Measurements from ENCODE around the gene GALNT7.

The GALNT7 gene

DNA sequence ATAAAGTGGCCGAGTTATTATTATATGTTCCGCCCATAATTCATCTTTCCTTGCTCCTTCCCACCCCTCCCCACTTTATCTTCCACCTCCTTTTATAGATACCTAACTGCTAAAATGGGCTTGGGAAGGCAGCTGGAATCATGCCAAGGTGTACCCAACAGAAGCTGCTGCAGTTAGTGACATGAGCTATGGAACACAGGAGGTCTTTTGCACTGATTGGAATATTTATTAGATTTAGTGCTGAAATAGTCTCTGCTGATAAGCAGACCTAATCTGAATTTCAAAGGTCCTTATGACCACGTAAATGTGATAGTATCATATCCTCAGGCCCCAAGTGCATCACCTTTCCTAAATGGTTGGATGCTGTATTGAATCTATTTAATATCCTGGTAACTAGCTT, 100.7 kb downstream of the GALNT7 start:
- no peak for DNase-seq

DNA sequence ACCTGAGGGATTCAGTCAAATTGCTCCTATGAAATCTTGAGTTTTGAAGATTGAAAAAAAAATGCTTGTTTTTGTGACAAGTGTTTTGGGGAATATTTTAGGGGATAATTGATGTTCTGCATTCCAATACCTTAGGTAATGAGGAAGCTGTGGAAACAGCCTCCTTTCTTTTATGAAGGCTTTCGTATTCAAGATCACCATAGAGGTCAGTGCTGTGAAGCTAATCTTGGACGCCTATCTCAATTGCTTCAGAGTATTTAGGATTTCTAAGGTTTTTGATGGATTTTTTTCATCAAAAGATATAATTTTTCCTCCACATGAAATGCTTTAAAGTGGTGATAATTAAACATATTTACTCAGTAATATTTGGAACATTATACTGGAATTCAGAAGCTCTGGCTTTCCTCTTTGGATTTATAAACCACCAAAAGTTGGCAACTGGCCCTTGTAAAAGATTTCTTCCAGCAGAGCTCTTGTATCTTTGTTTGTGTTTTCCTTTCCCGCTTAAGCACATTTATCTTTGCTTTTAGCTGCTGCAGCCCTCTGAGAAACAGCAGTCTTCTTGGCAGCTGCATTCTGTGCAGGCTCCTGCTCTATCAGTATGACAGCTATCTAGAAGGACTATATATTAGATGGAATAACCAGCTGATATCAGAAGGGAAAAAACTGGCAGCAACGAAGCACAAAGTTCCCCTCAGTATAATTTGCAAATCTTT, 101.9 kb downstream of the GALNT7 start:
- DNase-seq, result no peak

- no peak for DNase-seq
Measured at GRCh38 chr4:173272314-173272713, 103.7 kb downstream of the GALNT7 start.

DNA sequence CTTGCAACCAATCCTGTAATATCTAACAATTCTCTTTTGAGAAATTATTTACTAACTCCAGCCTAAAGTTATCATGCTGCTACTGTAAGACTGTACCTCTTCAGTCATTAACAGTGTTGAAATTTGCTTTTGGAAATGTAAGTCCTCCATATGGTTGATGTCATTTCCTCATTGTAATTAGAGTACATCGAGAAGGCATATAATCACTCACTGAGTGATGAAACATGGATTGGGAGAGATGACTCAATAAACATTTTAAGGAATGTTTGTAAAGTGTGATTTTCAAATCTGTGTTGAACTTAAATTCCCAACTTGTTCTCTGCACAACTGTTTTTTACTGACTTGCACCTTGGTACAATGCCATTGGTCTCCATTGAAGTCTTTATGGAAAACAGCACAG, 104.4 kb downstream of the GALNT7 start:
- no peak for DNase-seq

DNA sequence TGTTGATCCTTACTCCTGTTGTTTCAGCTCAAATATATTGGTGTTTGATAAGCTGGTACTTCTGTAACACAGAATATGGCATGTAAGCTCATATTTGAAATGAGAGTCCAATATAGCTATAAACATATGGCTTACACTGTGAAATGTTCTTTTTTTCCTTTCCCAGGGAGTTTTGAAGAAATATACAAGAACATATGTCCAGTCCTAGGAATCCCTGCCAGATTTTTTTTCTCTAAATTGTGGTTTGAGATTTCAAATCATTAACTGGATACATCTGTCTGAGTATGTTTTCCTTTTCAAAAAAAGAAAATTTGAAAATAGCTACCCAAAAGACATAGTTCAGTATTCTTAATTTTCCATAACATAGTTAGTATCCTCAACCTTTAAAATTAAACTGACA, 105.3 kb downstream of the GALNT7 start:
- no peak for DNase-seq

GRCh38 chr4:173274744-173275143, 106.1 kb downstream of the GALNT7 start:
- DNase-seq, result no peak

DNA sequence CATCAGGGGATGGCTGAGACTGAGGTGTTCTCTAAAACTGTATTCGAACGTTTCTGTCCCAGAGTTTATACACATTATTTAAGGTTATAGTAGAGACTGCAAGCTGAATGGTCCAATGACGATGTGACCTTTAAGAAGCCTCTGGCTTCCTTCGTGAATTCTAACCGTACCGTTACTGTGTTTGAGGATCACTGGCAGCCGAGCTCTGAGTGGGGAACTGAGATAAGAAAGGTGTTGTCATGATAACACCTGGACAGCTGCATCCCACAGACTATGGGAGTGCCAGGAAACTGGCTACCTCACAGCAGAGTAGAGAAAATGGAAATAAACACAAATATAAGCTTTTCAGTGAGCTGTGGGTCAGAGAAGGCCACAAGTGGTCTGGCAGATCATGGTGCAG, 106.5 kb downstream of the GALNT7 start:
- DNase-seq, result no peak

DNA sequence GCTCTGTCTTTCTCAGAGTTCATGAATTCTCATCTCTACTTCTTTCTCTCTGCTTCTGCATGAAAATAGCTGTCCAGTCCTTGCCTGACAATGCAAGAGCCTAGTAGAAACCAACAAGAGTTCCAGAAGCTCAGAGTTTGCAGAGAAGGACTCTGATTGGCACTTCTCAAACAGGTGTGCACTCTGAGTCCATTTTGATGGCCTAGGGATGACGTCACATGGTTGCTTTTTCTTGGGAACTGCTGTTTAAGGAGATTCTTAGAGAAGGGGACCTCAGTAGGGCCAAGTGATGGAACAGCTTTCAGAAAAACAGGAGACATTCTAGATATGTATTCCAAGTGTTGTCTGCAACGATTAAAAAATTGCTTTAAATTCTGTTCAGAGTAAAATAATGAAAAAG, 108.7 kb downstream of the GALNT7 start:
- no peak for DNase-seq

DNA sequence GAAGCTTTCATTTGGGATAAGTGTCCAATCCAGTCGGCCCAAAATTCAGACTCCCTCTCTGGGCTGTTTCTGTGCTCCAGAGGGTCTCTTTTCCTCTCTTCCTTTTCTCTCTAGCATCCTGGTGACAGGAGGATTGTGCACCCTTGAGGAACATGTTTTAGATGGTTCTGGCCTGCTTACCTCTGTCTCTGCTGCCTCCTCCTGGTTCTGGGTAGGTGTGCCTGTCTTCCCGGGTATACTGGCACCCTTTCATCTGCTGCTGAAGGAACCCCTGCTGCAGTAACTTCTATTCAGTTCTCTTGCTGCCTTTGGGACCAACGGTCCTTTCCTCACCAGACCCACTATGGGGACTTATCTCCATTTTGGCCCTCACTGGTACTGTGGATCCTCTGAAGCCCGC, 112.4 kb downstream of the GALNT7 start:
- no peak for DNase-seq

DNA sequence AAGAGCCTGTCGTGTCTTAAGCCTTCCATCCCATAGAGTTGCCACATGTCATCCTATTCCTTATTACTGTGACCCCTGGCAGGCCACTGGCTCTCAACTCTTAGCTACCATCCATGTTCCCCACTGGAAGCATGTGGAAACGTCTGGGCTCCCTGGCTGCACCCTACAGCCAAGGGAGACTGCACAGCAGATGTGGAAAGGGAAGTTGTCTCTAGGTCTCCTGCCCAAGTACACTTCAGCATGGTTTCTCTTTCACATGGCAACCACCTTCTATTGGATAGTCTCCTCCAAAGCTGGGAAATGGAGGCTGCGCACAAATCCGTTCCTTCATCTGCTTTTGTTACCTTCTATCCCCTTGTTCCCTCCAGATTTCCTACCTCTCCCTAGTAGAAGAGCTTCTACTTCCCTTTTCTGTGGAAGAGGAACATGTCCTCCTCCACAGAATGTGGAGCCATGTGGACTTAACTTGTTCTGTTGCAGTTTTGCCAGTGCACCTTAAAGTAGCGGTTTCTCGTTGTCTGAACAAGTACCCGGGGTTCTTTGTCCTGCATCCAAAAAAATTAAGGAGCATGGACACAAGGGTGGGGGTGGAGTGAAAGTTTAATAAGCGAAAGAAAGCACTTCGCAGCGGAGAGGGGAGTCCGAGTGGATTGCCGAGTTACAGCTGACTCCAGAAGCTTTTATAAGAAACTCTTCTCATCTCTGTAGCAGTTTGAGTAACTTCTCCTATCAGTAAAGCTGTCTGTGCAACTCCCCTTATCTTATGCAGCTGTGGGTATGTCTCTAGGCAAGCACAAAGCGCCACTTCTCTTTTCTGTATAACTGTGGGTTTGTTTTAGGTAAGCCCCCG, 113.0 kb downstream of the GALNT7 start:
- no peak for DNase-seq

- DNase-seq, result no peak
Measured at GRCh38 chr4:173282256-173282562, 113.6 kb downstream of the GALNT7 start.

- no peak for DNase-seq
Measured at GRCh38 chr4:173282626-173283025, 114.0 kb downstream of the GALNT7 start.

DNA sequence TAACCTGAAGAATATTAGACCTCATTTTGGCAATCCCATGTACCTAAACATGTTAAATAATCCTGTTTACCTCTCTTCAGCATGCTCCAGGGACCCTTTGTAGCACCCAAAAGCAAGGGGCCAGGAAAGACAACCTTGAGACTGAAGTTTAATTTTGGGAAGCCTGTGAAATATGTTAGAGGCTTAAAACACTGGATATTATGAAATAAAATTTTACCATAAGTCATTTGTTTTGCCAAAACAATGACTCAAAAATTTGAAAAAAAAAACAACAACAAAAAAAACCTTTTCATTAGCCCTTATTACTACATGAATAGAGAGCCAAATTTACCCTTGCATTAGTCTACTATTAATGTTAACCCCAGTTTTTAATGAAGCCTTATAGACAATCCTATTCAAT, 115.9 kb downstream of the GALNT7 start:
- DNase-seq, result no peak

DNA sequence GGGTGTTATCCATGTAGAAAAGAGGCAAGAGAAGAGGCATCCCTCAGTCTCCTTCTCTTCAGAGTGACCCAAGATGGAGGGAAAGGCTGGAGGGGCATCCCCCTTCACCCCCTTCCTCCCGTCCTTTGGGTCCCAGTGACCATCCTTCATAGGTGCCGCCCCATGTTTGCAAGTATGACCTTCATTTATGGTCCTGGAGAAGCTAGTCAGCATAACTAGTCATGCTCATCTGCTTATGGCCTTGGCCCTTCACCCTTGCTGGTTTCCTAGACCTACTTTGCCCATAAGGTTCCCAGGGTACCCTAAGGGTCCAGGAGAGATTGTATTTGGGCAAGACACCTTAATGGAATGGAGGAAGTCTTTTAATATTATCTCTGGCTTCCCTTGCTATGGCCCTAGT, 118.9 kb downstream of the GALNT7 start:
- no peak for DNase-seq

GRCh38 chr4:173288296-173288695, 119.7 kb downstream of the GALNT7 start:
- no peak for DNase-seq

DNA sequence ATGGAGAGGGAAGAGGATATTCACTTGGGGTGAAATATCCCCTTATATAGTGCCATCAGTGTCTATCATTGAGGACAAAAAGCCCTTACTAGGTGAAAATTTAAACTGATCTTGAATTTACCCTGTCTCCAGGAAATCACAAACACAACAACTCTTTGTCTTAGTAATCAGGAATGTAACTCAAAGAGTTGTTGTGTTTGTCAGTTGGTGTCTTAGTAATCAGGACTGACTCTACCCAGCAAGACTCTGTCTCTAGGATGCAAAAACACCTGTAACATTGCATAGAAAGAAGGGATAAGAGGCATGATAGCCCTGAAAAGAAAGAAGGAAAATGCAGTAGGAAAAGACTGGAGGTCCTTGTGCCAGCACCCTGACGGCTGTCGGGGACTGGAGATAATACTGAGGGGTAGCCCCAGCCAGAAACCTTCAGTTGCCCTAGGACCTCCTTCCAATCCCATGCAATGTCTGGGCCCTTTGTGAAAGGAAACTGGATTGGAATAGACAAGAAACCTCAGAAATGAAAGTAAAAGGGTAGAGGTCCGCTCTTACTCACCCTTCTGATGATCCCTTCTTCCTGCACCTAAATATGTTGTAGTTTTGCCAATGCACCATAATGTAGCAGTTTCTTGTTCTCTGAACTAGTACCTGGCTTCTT, 120.2 kb downstream of the GALNT7 start:
- no peak for DNase-seq

DNA sequence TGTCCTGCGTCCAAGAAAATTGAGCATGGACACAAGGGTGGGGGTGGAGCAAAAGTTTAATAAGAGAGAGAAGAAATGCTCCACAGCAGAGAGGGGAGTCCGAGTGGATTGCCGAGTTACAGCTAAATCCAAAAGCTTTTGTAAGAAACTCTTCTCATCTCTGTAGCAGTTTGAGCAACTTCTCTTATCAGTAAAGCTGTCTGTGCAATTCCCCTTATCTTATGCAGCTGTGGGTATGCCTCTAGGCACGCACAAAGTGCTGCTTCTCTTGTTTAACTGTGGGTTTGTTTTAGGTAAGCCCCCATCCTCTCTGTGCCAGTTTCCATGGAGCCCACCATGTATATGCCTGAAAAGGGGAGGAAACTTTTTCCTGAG, 120.7 kb downstream of the GALNT7 start:
- no peak for DNase-seq

GRCh38 chr4:173291899-173292298, 123.3 kb downstream of the GALNT7 start:
- DNase-seq, result no peak

- no peak for DNase-seq
Measured at GRCh38 chr4:173293663-173294062, 125.1 kb downstream of the GALNT7 start.

DNA sequence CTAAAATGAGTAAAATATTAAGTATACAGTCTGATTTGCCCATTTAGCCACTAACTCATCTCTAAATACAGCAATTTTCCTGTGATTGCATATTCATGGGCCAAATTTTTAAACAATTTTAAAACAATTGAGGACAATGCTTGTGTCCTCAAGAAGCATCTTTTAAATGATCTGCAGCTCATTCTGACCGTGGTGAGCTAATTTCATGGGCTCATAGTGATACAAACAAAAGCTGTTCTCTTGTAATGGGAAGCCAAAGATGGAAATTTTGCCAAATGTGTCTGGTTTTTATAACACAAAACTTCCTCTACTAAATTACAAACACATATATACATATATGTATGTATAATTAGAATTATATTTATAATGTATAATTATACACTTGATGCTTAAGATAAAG, 125.8 kb downstream of the GALNT7 start:
- DNase-seq, result no peak

- DNase-seq, result no peak
Measured at GRCh38 chr4:173301518-173302201, 133.0 kb downstream of the GALNT7 start.

DNA sequence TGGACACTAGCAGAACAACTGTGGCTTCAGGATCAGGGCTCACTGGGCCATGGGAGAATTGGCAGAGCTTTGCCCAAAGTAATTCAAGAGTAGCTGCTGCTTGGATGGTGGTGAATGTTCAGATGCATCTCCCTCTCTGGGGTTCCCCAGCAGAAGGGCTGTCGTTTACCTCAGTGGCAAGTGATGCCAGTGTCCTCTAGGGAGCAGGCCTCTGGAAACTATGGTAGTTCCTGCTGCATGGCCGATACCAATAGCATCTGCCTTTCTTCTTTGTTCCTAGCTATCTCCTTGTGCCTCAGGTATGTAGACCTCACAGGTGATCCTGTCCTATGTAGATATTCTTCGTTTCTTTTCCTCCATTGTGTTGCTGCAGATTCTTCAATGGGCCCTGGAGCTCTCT, 139.2 kb downstream of the GALNT7 start:
- DNase-seq, result no peak

GRCh38 chr4:173311368-173311767, 142.8 kb downstream of the GALNT7 start:
- no peak for DNase-seq

GRCh38 chr4:173314715-173315114, 146.1 kb downstream of the GALNT7 start:
- DNase-seq, result no peak
